AG04450 (cell line): ENCODE measurements around the gene TNK1. TPM values are rescaled to one million over a fixed set of nuclear protein-coding genes. Genes with fewer than 3 reads are reported as not detected.

Experiments
- CTCF ChIA-PET: fragments of 300-600, 350-600 bp; formaldehyde crosslinking; extraction: SDS; loops from one replicate; lab custom pipeline; 2022; ENCODE audit warnings: antibody characterized with exemption, inconsistent platforms; lab: Charles Lee
- POLR2A ChIA-PET: fragments of 350-600 bp; formaldehyde crosslinking; extraction: SDS; loops from one replicate; lab custom pipeline; 2021; ENCODE audit warnings: antibody characterized with exemption, inconsistent platforms; lab: Yijun Ruan, JAX
- DNase-seq: peaks from one replicate; pipeline ENCODE4 v3.0.0-alpha.2; 2011; ENCODE audit warnings: low read depth, low spot score
- H3K27ac ChIP-seq: one replicate; pipeline ENCODE4 v1.5.1; 2012; ENCODE audit warnings: low read depth, low read length, control low read depth
- H3K27me3 ChIP-seq: one replicate; pipeline ENCODE4 v1.6.0; 2012; ENCODE audit warnings: low read length; ENCODE audit not compliant: control insufficient read depth, insufficient read depth
- H3K4me3 ChIP-seq: 2 replicates; pipeline ENCODE4 v1.5.1; 2011; ENCODE audit warnings: mild to moderate bottlenecking, low read depth, low read length, control low read depth
- H3K9me3 ChIP-seq: 2 replicates; pipeline ENCODE4 v1.5.1; 2012; ENCODE audit warnings: low read length; ENCODE audit not compliant: control insufficient read depth, insufficient read depth
- CTCF ChIP-seq: IDR thresholded peaks from 2 replicates; pipeline ENCODE4 v1.5.1; 2011; ENCODE audit warnings: low read depth, low read length, control low read depth, inconsistent platforms
- polyA plus RNA-seq: library from polyadenylated mRNA; depleted of rRNA; stranded (reverse); fragments of >200 nt; gene quantifications from 2 replicates; pipeline ENCODE4 v1.2.3, GENCODE V29; 2011

The TNK1 gene
- polyA plus RNA-seq, 1 experiment: 0.25 TPM

- ChIA-PET POLR2A (interaction anchor here (0.5 to 2.0 kb wide), 3 partner anchors 9 to 334 kb away, joined by 3 to 8 read pairs (median 4); partner anchors contain the start of gene TMEM256), CTCF (interaction anchor here (0.5 to 2.4 kb wide), 5 partner anchors 9 to 140 kb away, joined by 3 to 7 read pairs (median 3); partner anchors contain the start of genes TMEM256 and TMEM95)
- Histone ChIP-seq H3K27ac (peak within 1 kb of the TSS; percentile 93), H3K4me3 (peak within 1 kb of the TSS; percentile 87), H3K27me3 (no peaks in the 10 kb centered on the region), H3K9me3 (no peaks in the 10 kb centered on the region; the same call in 1 of the 2 replicates)
- TF ChIP-seq CTCF: peak; percentile 51
- peak; percentile 51 for DNase-seq
Observed at GRCh38 chr17:7394452-7395191, 13.7 kb downstream of the TNK1 start, which contains the start of gene PLSCR3. PLSCR3 (minus strand) TSS chr17:7394525; CDS start chr17:7394110, 415 bp downstream.

- Histone ChIP-seq H3K27ac (no peak overlapping the region), H3K9me3 (no peaks in the 10 kb centered on the region; the same call in 1 of the 2 replicates), H3K4me3 (no peak overlapping the region), H3K27me3 (no peaks in the 10 kb centered on the region)
- ChIA-PET CTCF (no interaction called here), POLR2A (no interaction called here)
- DNase-seq: no peak
- no peak for TF ChIP-seq CTCF
Observed at GRCh38 chr17:7396147-7396546, 15.3 kb downstream of the TNK1 start.

GRCh38 chr17:7398612-7399011 is 17.7 kb downstream of the TNK1 start:
- no peak overlapping the region for H3K4me3 ChIP-seq
- POLR2A ChIA-PET: interaction anchor here (1.0 kb wide), 1 partner anchor 178 kb away, joined by 3 read pairs; no protein-coding TSS in a partner anchor

GRCh38 chr17:7403043-7403726 is 22.3 kb downstream of the TNK1 start:
- peak overlapping the region; percentile 61 for H3K27ac ChIP-seq
- TF ChIP-seq CTCF: no peak
- H3K4me3 ChIP-seq: peak overlapping the region; percentile 87
- H3K27me3 ChIP-seq: no peaks in the 10 kb centered on the region
- no peaks in the 10 kb centered on the region for H3K9me3 ChIP-seq
- ChIA-PET POLR2A (interaction anchor here (0.6 to 1.9 kb wide), 12 partner anchors 8 to 507 kb away, joined by 3 to 20 read pairs (median 4); partner anchors contain the start of genes PLSCR3, POLR2A and SPEM2), CTCF (interaction anchor here (0.6 to 2.4 kb wide), 7 partner anchors 8 to 158 kb away, joined by 3 to 9 read pairs (median 3); partner anchors contain the start of gene SENP3)
- DNase-seq: no peak

More at GRCh38 chr17:7398612-7399011, 17.7 kb downstream of the TNK1 start:
- no peak for TF ChIP-seq CTCF
- Histone ChIP-seq H3K9me3 (no peaks in the 10 kb centered on the region; the same call in 1 of the 2 replicates), H3K27me3 (no peaks in the 10 kb centered on the region), H3K27ac (no peak overlapping the region)
- no peak for DNase-seq
- CTCF ChIA-PET: interaction anchor here (1.6 kb wide), 1 partner anchor 43 kb away, joined by 6 read pairs; no protein-coding TSS in a partner anchor
